ENCODE data around the gene MON1B.
"Not testable (repeated sequence)": the region's sequence is repeated elsewhere in the genome, so short reads cannot be mapped to it uniquely, and the experiment has no call there.

Gene MON1B

DNA sequence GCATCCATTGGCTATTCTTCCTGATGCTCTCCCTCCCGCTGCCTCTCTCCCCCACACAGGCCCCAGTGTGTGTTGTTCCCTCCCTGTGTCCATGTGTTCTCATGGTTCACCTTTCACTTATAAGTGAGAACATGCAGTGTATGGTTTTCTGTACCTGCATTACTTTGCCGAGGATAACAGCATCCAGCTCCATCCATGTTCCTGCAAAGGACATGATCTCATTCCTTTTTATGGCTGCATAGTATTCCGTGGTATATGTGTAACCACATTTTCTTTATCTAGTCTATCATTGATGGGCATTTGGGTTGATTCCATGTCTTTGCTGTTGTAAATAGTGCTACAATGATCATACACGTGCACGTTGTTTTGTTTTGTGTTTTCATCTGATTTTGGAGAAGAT lies 51.5 kb downstream of the MON1B start:
- DNase-seq (ENCODE audit: low read depth in 1 of 2, low spot score in 1 of 2), result not testable (repeated sequence)

DNA sequence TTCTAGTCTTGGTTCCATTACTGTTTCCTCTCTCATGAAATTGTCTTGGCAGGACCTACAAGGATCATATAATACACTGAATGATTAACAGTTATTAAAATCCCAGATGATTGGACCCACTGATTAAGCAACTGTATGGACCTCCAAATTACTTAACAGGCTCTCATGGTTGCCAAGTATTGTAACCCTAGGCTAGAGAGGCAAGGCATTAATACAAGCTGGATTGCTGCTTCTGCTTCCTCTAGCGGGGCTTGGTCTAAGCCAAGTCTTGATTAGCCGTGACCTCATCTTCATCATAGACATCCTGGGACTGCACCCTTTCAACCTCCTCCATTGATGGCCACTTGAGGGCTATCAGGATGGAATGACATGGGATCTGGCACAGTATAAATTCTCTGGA lies 55.2 kb downstream of the MON1B start:
- DNase-seq (ENCODE audit: low read depth in 1 of 2, low spot score in 1 of 2), result no peak

DNA sequence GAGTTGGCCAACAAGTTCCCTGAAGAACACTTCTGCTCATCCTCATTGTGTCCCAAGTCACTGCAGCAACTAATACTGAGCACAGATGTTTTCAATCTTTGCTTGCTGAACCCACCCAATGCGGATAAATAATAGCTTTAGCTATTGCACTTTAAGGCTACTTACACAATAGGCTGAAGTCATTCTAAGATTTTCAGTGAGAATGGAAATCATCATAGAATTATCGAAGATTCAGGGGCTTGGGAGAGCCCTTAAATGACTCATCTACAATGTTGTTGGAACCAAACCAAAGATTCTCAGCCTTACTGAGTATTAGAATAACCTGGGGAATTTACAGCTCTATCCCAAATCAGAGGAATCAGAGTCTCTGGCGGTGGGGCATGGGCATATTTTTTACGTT lies 59.4 kb downstream of the MON1B start:
- no peak for DNase-seq (ENCODE audit: low read depth in 1 of 2, low spot score in 1 of 2)

Measured in activated T-helper 1 cell treated with anti-CD3 and anti-CD28 coated beads, Interleukin-2, amount 50 U/mL, for 16 hours (primary cell).